GM10266 (cell line): ENCODE measurements around the gene CACNA2D2.

Experiments
- DNase-seq: peaks from one replicate; pipeline ENCODE4 v3.0.0; 2012; ENCODE audit errors: extremely low spot score
- TF ChIP-seq, protein P1 (sequence below): IDR thresholded peaks from 2 replicates; pipeline ENCODE4 v1.5.1; 2012; ENCODE audit warnings: mild to moderate bottlenecking, low read depth; ENCODE audit not compliant: control insufficient read depth, insufficient read depth; ENCODE audit errors: missing control alignments

Gene CACNA2D2

DNA sequence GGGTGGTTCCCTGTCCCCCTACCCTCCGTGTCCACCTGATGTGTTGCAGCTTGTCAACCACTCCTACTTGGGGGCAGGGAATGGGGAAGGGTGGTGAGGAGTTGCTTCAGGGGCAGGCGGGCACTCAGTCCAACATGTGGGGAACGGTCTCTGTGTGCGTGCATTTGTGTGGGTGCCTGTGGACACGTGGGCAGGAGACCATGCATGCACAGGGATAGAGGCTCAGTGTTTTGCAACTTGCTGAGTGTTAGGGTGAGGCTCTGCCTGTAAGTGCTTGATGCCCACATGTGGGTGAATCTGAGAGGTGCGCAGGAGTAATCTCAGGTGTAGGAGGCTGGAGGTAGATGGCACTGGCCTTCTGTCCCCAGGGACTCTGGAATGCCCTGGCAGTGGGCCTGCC is 119.7 kb downstream of the CACNA2D2 start:
- DNase-seq: no peak
- TF ChIP-seq, protein P1, sequence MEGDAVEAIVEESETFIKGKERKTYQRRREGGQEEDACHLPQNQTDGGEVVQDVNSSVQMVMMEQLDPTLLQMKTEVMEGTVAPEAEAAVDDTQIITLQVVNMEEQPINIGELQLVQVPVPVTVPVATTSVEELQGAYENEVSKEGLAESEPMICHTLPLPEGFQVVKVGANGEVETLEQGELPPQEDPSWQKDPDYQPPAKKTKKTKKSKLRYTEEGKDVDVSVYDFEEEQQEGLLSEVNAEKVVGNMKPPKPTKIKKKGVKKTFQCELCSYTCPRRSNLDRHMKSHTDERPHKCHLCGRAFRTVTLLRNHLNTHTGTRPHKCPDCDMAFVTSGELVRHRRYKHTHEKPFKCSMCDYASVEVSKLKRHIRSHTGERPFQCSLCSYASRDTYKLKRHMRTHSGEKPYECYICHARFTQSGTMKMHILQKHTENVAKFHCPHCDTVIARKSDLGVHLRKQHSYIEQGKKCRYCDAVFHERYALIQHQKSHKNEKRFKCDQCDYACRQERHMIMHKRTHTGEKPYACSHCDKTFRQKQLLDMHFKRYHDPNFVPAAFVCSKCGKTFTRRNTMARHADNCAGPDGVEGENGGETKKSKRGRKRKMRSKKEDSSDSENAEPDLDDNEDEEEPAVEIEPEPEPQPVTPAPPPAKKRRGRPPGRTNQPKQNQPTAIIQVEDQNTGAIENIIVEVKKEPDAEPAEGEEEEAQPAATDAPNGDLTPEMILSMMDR: no peak

DNA sequence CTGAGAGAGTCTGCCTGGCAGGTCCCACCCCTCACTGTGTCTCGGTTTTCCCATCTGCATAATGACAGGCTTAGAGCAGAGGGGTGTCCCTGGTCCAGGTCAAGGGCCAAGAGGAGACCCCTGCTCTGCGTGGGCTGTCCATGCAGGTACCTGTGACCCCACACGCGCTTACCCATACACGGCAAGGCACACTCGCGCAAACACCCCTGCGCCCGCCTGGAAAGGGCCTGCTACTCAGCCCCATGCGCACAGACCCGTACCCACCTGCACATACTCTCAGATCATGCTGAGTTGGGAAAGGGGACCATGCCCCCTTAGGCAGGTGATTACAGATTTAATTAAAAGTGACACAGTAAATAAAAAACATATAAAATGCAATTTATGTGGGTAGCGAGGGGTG is 120.7 kb downstream of the CACNA2D2 start:
- DNase-seq: no peak
- TF ChIP-seq, protein P1: no peak

DNA sequence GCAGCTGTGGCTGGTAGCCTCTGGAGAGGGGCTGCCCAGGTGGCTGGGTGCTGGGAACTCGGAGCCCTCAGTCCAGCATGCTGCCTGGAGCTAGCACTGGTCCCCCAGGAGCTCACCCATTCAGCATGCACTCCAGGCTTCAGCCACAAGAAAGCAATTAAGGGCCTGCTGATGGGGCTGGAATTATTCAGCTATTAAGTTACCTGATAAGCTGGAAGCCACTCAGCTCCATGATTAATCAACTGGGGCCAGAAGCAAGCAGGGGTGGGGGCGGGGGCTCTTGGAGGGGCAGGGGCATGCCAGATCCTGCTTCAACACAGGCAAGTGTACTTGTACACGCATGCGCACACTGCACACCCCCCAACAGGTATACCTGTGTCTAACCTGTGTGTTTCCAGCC is 122.1 kb downstream of the CACNA2D2 start:
- no peak for DNase-seq
- TF ChIP-seq, protein P1: no peak

DNA sequence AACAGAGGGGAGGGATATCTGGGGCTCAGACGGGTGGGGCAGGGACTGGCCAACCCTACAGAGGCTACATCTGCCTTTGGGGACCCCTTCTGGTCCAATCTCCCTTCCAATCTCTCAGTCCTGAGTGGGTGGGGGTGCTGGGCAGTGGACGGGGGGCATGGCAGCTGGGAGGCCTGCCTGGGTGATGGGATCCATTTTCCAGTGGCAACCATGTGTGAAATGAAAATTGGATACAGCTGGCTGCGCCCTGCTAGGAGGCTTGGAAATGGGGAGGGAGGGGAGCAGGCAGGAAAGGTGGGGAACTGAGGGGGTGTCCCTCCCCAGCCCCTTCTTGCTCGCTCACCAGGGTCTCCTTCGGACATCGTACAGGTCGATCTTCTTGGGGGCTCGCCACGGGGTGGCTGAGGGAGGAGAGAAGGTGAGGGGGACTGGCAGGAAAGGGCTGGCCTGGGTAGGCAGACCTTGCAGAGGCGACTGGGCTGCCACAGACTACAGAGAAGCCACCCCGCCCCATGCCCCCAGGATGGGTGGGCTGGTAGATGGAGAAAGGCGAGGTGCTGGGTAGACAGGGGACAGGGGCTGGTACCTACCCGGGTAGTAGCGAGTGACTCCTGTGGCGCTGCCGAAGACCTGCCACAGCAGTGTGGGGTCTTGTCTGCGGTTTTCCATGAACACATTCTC is 122.9 kb downstream of the CACNA2D2 start:
- TF ChIP-seq, protein P1: no peak
- DNase-seq: no peak

DNA sequence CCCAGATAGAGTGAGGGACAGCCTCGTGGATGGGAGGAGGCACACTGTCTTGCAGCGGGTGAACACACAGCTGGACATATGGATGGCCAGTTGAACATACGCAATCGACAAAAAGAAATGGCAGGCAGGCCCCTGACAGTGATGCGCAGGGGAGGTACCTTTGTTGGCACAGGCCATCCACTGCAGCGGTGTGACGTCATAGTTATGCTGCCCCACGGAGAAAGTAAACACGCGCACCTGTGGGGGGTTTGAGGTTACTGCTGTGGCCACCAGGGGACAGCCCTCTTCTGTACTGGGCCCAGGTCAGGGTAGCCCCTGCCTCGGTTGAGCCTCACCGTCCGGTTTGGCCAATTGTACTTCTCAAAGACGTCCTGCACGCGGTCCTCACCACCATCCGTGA is 124.7 kb downstream of the CACNA2D2 start:
- no peak for DNase-seq
- TF ChIP-seq, protein P1: no peak

DNA sequence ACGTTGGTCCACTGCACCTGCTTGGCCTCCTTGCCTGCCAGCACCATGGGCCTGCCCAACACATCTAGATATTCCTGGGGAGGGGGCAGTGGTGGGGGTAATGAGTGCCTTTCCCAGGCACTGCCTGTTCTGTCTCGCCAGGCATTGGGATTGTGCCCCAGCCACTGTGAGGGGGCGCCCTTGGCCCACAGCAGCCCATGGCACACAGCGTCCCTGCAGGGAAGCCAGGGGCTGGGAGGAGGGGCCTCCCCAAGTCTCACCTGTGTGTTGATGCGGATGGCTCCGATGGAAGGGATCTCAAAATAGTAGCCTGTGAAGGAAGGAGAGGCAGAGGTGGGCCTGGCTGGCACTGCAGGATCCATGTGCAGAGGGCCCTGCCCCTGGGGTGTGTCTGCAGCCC is 125.4 kb downstream of the CACNA2D2 start:
- DNase-seq: no peak
- TF ChIP-seq, protein P1: no peak

DNA sequence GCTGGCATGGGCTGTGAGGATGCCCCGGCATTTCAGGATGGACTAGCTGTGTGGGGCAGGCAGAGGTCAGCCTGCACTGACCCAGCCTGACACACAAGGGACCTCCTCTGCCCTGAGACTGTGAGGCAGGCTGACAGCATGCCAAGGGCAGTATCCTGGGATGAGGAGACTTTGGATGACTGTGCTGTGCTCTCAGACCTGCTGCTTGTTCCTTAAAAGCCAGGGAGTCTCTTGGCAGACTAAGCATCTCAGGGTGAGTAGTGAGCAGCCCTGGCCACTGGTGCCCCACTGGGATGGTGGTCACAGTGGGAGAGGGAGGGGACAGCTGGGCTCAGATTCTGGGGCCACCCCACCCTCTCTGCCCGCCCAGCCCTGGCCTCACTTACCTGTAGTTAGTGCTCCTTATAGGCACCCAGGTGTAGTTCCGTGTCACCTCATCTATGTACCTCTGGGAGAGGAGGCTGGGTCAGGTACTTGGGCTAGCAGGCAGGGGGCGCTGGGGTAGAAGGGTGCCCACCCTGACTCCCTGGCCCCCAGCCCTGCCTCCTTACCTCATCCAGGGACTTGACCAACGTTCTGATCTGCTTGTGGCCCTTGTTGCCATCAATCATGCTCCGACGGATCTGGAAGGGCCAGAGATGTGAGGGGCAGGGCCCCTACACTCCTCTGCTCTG is 128.0 kb downstream of the CACNA2D2 start:
- TF ChIP-seq, protein P1: peak; percentile 31
- DNase-seq: no peak
